ENCODE measurements around the gene ELF4. TPM values are rescaled to one million over a fixed set of nuclear protein-coding genes. Genes with fewer than 3 reads are reported as not detected.

Gene ELF4
- total and polyA plus RNA-seq, 9 of the 15 experiments (the other 6 are each of a cell fraction or from before 2014, with no cell fraction given) = 5.9 to 55.8 (median 25.2) TPM

GRCh38 chrX:130091980-130092522, 18.2 kb downstream of the ELF4 start (continued):
- TF ChIP-seq ZBTB40 (IDR thresholded peaks at IDR 0.05) (peak; percentile 76), ZBTB40 (CRISPR knock-in tag; IDR thresholded peaks at IDR 0.05) (no peak), TAF1 (IDR thresholded peaks at IDR 0.05; ENCODE audit: control insufficient read depth, extremely low read depth, insufficient read depth, low read length, severe bottlenecking) (peak; percentile 40), BHLHE40 (IDR thresholded peaks at IDR 0.05; ENCODE audit: low read length) (0 out of 2 replicates have a peak, but pooled peaks have one; percentile 10), KLF13 (tag; IDR thresholded peaks at IDR 0.05; ENCODE audit: borderline replicate concordance, low read depth) (0 out of 2 replicates have a peak, but pooled peaks have one; percentile 28), NCOA6 (IDR thresholded peaks at IDR 0.05) (no peak), DPF2 (IDR thresholded peaks at IDR 0.05) (peak; percentile 41; the same call in 1 of the 2 replicates), SLC30A9 (CRISPR knock-in tag; IDR thresholded peaks at IDR 0.05) (no peak), ETV1 (tag; conservative IDR thresholded peaks at IDR 0.05; ENCODE audit: low read depth) (peak; percentile 70; the same call in 1 of the 2 replicates), REST (IDR thresholded peaks at IDR 0.05; ENCODE audit: borderline replicate concordance) (peak; percentile 45; the same call in 1 of the 2 replicates), REST (CRISPR knock-in tag; IDR thresholded peaks at IDR 0.05; ENCODE audit: low read depth) (no peak)

Data from K562 (cell line).